HEK293T (cell line): ENCODE results near the gene RAD51B.

Source experiments
- FOXA1 ChIP-seq: fragments of 450-650 bp; IDR thresholded peaks from 2 replicates; pipeline ENCODE4 v1.6.1; 2016; ENCODE audit warnings: mild to moderate bottlenecking
- FOXK2 ChIP-seq: fragments of 450-650 bp; IDR thresholded peaks from 2 replicates; pipeline ENCODE4 v1.6.1; 2016; ENCODE audit warnings: mild to moderate bottlenecking
- SP1 ChIP-seq: fragments of 450-650 bp; IDR thresholded peaks from 2 replicates; pipeline ENCODE4 v1.6.1; 2017
- SUZ12 ChIP-seq: fragments of 450-650 bp; IDR thresholded peaks from 2 replicates; pipeline ENCODE4 v1.6.1; 2016; ENCODE audit warnings: mild to moderate bottlenecking

GRCh38 chr14:68722968-68723566 is 903.5 kb downstream of the RAD51B start:
- no peak for TF ChIP-seq SUZ12
- TF ChIP-seq SP1 = no peak
- TF ChIP-seq FOXA1 = no peak
- TF ChIP-seq FOXK2 = no peak
